T47D (cell line): ENCODE results near the gene CGB1.

Experiments
- DNase-seq, 2 experiments: peaks; one replicate each; pipeline versions ENCODE4 v3.0.0 to v3.0.0-alpha.2; 2011 to 2012; ENCODE audit warnings: low read depth in 1 of 2, low spot score in 1 of 2
- JUND ChIP-seq: IDR thresholded peaks from 2 replicates; pipeline ENCODE4 v1.6.1; 2012; ENCODE audit warnings: low read depth
- in situ Hi-C: cut with HindIII; loops from 2 replicates; pipeline ENCODE4 v1.10.0; 2016; ENCODE audit warnings: low sequenced_read_pairs, low pct_unique_long_range_greater_than_20kb

The CGB1 gene

DNA sequence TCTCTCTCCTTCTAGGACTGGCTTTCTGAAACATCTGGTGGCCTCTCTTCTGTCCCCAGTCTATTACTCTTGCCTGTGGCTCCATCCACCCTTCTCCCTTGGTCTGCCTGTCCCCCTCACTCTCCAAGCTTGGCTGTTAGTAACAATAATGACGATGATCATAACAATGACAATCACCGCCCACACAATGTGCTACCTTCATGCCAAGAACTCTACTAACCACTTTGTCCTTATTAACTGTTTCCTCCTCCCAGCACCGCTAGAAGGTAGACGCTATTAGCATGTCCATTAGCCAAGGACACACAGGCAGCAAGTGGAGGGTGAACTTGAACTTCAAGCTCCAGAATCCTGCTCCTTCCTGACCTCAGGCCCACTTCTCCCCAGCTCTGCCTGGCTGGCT lies 46.3 kb downstream of the CGB1 start:
- TF ChIP-seq JUND: no peak
- in situ Hi-C loops: no loop called here
- no peak for DNase-seq

DNA sequence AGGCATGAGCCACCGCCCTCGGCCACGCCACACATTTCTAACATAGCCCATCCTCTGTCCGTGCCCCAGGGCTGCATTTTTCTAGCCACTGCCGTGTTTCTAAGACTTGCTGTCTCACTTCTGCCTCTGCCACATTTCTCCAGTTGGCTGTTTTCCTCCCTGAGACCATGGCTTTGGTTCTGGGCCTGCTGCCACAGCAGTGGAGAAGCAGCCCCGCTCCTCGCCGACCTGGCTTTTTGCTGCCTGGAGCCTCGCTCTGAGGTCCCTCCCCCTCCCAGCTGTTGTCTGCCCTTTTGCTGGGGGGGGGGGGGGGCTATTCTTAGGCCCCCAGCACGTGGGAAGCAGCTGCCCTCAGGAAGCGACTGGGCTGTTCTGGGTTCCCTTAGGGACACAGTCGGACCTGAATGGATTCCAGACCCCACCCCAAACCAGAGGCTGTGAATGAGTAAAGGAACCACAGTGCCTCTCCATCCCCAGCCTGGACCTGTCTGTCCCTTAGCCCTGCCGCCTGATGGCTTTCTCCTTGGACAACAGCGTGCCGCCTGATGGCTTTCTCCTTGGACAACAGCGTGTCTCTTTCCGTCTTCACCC lies 46.9 kb downstream of the CGB1 start:
- in situ Hi-C loops: no loop called here
- DNase-seq: no peak
- no peak for TF ChIP-seq JUND

DNA sequence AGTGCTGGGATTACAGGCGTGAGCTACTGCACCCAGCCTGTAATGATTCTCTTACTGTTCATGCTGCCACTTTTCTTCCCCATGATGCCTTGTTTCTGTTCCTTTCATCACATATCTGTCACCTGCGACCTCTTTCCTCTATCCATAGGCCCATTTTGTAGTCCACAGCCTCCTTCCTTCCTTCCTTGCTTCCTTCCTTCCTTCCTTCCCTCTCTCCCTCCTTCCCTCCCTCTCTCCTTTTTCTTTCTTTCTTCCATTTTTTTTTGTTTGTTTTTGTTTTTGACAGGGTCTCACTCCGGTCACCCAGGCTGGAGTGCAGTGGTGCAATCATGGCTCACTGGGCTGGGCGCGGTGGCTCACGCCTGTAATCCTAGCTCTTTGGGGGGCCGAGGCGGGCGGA lies 47.8 kb downstream of the CGB1 start:
- DNase-seq: no peak
- TF ChIP-seq JUND: no peak
- in situ Hi-C loops: no loop called here

DNA sequence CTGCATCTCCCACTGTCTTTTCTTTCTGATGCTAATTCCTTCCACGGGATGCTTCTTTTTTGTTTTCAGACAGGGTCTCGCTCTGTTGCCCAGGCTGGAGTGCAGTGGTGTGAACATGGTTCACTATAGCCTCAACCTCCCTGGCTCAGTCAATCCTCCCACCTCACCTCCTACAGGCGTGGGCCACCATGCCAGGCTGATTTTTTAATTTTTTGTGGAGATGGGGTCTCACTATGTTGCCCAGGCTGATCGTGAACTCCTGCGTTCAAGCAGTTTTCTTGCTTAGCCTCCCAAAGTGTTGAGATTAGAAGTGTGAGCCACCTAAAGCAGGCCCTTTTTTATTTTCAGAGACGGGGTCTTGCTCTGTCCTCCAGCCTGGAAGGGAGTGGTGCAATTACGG lies 48.4 kb downstream of the CGB1 start:
- TF ChIP-seq JUND: no peak
- DNase-seq: no peak
- in situ Hi-C loops: no loop called here

DNA sequence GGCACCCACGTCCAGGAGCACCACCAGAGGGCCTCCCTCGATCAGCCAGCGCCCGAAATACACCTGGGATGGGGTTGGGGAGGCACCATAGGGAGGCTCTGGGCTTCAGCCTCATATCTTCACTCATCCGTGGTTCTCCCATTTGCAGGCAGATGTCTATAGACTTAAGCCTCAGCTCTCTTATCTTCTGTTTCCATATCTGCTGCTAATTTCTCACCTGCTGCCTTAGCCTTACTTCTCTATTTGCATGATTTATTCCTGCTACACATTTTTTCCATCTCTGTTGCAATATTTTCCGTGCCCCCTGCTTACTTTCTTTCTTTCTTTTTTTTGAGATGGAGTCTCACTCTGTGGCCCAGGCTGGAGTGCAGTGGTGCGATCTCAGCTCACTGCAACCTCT lies 49.4 kb downstream of the CGB1 start:
- no peak for DNase-seq
- TF ChIP-seq JUND: no peak
- in situ Hi-C loops: no loop called here

DNA sequence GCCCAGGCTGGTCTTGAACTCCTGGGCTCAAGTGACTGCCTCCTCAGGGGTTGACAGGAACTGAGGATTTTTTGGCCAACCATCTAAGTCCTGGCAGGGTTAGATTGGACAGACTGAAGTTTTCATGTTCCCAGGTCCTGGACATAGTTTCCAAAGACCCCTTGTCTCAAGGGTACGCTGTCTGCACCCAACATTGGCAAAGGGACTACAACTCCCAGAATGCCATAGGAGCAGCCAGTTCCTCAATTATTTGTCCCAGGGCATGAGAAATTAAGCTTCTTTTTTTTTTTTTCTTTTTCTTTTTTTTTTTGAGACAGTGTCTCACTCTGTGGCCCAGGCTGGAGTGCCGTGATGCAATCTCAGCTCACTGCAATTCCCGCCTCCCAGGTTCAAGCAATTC lies 50.5 kb downstream of the CGB1 start:
- TF ChIP-seq JUND: no peak
- in situ Hi-C loops: no loop called here

DNA sequence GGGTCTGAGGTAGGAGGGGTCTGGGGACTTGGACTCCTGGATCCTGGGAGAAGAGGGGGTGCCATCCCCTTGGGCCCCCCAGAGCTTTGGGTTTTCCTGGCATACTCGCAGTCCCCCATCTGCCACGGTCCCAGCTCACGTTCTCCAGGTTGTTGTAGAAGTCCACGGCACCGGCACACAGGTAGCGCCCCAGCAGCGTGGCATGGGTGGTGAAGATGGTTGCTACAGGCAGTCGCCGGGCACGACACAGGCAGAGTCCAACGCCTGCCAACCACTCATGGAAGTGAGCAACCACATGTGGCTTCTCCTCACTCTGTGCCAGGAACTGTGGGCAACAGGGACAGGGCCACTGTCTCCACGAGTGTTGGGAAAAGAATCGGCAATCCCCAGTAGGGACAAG lies 51.0 kb downstream of the CGB1 start:
- in situ Hi-C loops: no loop called here
- no peak for TF ChIP-seq JUND
- no peak for DNase-seq

More for the DNA sequence above, 50.5 kb downstream of the CGB1 start:
- no peak for DNase-seq
